ENCODE data around the gene KCNT2. TPM values are rescaled to one million over a fixed set of nuclear protein-coding genes. Genes with fewer than 3 reads are reported as not detected.

KCNT2 gene
- total and polyA plus RNA-seq, 9 of the 15 experiments (the other 6 are each of a cell fraction or from before 2014, with no cell fraction given) = 0.13 to 0.73 (median 0.28) TPM

GRCh38 chr1:196415978-196416377 is 192.3 kb downstream of the KCNT2 start:
- Histone ChIP-seq H3K4me3 (no peak overlapping the region), H3K4me2 (ENCODE audit: insufficient read depth, low read length) (no peak overlapping the region), H3K27ac (ENCODE audit: extremely low read depth, low read depth, low read length) (no peak overlapping the region), H2AFZ (ENCODE audit: low read depth, low read length) (no peak overlapping the region), H3K9me1 (ENCODE audit: control insufficient read depth, insufficient read depth, low read length) (no peaks in the 10 kb centered on the region), H3K4me1 (replicated peaks in 1 of 2; ENCODE audit: control insufficient read depth in 2 of 2, insufficient read depth in 2 of 2, low read length in 2 of 2) (no peaks in the 10 kb centered on the region), H3K9me3 (replicated peaks; ENCODE audit: control insufficient read depth, insufficient read depth, low read depth, low read length) (no peaks in the 10 kb centered on the region), H3K27me3 (ENCODE audit: control insufficient read depth in 2 of 2, insufficient read depth in 2 of 2, low read length in 2 of 2) (no peaks in the 10 kb centered on the region), H4K20me1 (replicated peaks; ENCODE audit: control insufficient read depth, insufficient read depth, low read length) (no peaks in the 10 kb centered on the region), H3K36me3 (ENCODE audit: control insufficient read depth, insufficient read depth, low read length) (no peaks in the 10 kb centered on the region), H3K9ac (ENCODE audit: insufficient read depth in 1 of 2, low read depth in 2 of 2, low read length in 2 of 2) (no peak overlapping the region), H3K79me2 (ENCODE audit: control insufficient read depth, insufficient read depth, low read length) (no peaks in the 10 kb centered on the region)
- no peak for TF ChIP-seq CBX1 (IDR thresholded peaks at IDR 0.05; ENCODE audit: low read depth)
- no peak for TF ChIP-seq ZBTB49 (CRISPR knock-in tag; IDR thresholded peaks at IDR 0.05; ENCODE audit: borderline replicate concordance)
- TF ChIP-seq SMARCA5 (IDR thresholded peaks at IDR 0.05) = no peak
- TF ChIP-seq TCF7 (IDR thresholded peaks at IDR 0.05; ENCODE audit: borderline replicate concordance) = no peak
- TF ChIP-seq ZBED1 (IDR thresholded peaks at IDR 0.05) = no peak
- no peak for TF ChIP-seq THAP12 (CRISPR knock-in tag; IDR thresholded peaks at IDR 0.05)
- TF ChIP-seq HNRNPK (IDR thresholded peaks at IDR 0.05; ENCODE audit: low read depth, low read length, poor library complexity, severe bottlenecking) = no peak
- no peak for TF ChIP-seq ZNF165 (CRISPR knock-in tag; IDR thresholded peaks at IDR 0.05; ENCODE audit: borderline replicate concordance)
- no peak for TF ChIP-seq MLX (CRISPR knock-in tag; conservative IDR thresholded peaks at IDR 0.05)
- TF ChIP-seq ZNF146 (CRISPR knock-in tag; IDR thresholded peaks at IDR 0.05; ENCODE audit: unreplicated experiment) = no peak
- TF ChIP-seq FOXO4 (CRISPR knock-in tag; IDR thresholded peaks at IDR 0.05) = no peak
- in situ Hi-C loops (cut with MboI) (no loop called here), intact Hi-C loops (cut with micrococcal nuclease) (no loop called here)
- DNase-seq (ENCODE audit: extremely low read depth in 1 of 4, low spot score in 3 of 4) (no peak), ATAC-seq (no peak), FAIRE-seq (no peak)
- 25% methylated on average over 1 of the region's 1 CpG for WGBS (ENCODE audit: insufficient coverage, low coverage, missing lambda C conversion rate)
- BruUV-seq (replicated peaks) = no TSS peak
- ChIA-PET POLR2A (no interaction called here), CTCF (ENCODE audit: low intra/inter-chr PET ratio) (no interaction called here)
